GM21515 (cell line): ENCODE measurements around the gene CMTM1.
"Not testable (repeated sequence)": the region's sequence is repeated elsewhere in the genome, so short reads cannot be mapped to it uniquely, and the experiment has no call there.

Source experiments
- ATAC-seq: cut with Tn5 transposase; IDR thresholded peaks from one replicate; pipeline ENCODE4 v1.9.1; 2021; ENCODE audit not compliant: unreplicated experiment

CMTM1 gene

DNA sequence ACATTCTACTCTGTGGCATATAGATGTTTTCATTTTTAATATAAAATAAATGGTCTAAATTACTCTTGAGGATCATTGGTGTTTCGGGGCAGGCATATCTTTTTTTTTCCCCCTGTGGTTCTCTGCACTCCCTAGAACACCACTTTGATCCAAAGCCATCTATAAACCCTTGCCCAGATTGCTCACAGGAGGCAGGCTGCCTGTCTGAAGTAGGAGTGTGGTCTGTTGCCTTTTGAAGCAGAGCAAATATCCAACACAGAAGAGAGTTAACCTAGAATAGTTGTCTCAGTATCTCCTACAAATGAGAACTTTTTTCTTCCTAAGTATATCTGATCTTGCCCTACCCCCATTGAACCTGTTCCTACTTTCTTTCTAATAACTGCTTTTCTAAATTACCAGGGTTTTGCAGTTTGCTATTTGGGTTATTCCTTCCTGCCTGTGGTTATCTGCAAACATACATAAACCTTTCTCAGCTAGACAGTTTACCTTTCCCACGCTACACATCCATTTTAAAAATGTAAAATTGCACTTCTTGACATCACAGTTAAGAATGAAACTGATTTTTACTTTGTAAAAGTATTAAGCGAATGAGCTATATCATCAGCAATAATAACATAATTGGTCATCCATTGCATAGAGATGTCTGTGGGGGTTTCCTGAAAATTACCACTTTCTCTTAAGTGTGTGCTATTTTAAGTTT lies 4.7 kb upstream of the CMTM1 start:
- ATAC-seq = no peak

DNA sequence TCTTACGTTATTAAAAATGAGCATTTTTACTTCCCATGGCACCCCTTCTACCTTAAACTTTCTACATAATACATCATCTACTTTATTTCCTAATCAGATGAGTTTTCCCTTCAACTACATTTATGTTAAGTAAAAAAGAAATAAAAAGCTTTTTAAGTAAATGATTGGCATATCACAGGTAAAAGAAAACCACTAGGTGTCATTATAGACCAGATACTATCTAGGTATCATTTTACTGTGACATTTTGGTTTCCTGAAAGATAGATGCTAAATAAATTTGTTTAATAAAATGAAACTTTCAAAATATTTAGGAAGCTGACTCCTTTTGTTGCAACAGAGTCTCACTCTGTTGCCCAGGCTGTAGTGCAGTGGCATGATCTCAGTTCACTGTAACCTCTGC lies 3.8 kb upstream of the CMTM1 start:
- no peak for ATAC-seq

DNA sequence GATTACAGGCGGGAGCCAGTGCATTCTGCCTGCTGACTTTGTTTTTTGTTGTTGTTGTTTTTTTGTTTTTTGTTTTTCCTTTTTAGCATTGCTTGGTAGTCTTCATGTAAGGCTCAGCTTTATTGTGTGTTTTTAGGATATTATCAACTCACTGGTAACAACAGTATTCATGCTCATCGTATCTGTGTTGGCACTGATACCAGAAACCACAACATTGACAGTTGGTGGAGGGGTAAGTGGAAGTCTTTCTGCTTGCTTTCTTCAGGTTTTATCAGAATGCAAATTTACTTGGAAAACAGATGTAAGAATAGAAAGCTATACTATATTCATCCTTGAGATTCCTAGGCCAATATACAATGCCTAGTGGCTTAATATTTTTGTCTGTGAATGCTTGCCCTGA lies 3.3 kb upstream of the CMTM1 start:
- no peak for ATAC-seq

DNA sequence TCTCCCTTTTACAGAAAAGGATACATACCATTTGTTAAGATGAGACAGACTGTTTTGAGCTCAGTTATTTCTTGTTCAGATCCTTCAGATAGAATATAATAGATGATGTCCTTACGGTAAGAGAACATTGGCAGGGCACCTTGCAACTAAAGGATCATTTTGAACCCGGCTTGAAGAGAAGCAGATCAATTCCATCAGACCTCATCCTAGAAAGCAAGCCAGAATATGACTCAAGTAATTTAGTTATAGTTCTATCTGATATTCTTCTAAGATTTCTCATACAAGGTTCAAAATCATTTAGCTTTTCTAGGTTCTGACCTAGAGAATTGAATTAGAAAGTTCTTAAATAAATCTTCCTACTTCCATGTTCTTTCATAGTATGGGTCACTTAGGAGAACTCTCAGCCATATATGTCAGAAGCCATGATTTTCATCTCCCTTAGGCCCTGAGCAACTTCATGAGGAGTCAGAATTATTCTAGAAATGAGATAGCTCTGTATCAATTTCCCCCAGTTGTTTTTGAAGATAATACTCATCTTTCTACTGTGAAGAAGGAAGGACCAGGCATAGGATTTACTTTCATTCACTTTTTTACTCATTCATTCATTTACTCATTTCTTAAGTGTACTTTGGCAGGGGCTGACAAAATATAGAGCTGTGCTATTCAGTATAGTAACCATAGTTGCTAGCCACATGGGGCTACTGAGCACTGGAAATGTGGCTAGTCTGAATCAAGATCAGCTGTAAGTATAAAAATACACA lies 2.5 kb upstream of the CMTM1 start:
- ATAC-seq = no peak

DNA sequence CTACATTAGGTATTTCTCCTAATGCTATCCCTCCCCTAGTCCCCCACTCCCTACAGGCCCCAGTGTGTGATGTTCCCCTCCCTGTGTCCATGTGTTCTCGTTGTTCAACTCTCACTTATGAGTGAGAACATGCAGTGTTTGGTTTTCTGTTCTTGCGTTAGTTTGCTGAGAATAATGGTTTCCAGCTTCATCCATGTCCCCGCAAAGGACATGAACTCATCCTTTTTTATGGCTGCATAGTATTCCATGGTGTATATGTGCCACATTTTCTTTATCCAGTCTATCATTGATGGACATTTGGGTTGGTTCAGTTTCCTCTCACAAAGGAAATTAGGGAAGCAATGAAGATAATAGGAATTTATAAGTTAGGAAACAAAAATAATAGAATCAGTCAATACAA lies 1.0 kb downstream of the CMTM1 start:
- not testable (repeated sequence) for ATAC-seq

DNA sequence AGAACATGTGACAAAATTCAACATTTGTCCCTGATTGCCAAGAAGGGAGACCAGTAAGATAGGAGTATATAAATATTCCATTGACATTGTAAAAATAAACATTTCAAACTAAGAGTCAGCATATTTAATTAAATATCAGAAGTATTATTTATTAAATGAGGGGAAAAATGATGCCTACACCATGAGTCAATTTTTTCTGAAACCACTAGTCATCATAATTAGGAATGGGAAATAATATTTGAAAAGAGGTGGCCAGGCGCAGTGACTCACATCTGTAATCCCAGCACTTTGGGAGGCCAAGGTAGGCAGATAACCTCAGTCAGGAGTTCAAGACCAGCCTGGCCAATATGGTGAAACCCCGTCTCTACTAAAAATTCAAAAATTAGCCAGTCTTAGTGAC lies 2.1 kb downstream of the CMTM1 start:
- ATAC-seq = no peak

DNA sequence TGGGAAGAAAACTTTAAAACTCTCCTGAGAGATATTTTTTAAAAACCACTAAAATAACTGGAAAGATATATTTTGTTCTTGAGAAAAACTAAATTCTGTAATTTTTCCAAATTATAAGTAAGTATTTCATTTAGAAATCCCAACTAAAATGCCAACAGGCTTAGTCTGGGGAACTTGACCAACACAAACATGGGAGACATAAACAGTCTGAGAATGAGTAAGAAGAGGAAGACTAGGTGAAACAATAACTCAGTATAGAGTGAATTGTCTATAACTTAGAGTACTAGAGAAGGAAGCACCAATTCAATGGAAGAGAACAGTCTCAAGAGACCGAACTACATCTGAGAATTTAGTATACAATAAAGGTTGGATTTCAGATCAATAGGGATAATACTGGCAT lies 2.9 kb downstream of the CMTM1 start:
- ATAC-seq = no peak

DNA sequence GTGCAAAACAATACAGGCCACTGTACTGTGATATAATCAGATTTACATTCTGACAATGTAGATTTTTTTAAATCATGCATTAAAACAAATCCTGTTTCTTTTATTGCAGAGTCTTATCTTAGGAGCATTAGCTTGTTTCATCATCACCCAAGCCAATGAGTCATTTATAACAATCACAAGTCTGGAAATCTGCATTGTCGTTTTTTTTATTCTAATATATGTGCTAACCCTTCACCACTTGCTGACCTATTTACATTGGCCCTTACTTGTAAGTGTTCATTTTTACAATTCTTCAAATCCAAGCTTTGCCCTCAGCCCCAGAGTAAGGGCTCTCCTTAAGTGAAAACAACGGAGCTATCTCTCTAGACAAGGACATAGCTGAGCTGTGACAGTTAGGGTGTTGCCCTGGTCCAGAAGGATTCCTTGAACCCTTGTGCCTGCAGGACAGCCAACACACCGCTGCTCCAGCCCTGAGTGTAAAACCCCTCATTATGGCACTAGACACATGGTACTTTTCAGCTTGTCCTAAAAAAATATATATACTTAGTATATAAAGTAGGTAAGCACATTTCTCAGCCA lies 3.7 kb downstream of the CMTM1 start:
- ATAC-seq = no peak

DNA sequence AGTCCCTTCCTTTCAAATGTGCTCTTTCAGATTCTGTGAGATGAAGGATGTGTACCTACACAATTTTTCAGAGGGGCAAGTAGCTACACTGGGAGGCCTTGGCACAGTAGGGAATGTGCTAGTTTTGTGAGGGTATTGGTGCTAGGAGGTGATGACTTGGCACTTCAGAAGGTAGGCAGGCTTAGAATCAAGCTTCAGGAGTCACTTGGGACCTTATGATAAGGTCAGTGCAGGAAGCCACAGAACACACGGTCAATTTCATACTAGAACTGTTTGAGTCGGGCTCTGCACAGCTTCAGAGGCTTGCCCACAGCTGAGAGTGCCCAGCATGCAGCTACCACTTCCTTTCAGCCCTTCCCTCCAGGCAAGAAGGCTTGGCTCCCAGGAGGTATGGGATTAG lies 6.1 kb downstream of the CMTM1 start:
- no peak for ATAC-seq

DNA sequence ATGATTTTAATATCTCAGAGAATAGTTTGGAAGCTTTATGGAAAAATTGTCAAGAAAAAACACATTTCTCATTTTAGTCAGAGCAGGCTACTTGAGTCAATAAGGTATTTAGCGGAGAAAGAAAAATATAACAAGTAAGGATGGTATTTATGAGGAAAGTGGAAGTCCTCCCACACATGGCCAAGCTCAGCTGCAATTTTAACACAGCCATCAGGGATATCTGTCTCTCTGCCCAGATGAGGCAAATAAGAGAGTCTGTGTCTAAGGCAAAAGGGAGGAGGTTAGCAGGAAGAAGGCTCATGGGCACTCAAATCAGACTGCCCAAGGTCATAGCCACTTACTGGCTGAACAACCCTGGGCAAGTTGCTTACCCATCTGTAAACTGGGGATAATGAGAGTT lies 7.8 kb downstream of the CMTM1 start:
- no peak for ATAC-seq

DNA sequence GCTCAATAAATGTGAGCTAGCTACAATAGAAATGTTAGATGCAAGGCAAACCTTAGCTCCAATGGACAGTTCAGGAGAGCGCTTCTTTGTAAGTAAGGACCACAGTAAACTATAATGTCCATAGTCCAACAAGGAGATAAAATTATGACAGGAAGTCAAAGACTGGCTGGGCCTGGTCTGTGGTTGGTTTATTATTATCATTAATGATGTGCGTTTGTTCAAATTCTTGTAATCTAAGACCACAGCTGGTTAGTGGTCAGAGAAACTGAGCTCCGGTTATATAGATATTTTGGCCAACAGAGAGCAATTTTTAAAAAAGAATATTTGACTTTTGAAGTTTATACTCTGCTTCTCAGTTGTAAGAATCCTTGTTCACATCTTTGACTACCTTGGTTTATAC lies 8.3 kb downstream of the CMTM1 start:
- ATAC-seq = no peak

DNA sequence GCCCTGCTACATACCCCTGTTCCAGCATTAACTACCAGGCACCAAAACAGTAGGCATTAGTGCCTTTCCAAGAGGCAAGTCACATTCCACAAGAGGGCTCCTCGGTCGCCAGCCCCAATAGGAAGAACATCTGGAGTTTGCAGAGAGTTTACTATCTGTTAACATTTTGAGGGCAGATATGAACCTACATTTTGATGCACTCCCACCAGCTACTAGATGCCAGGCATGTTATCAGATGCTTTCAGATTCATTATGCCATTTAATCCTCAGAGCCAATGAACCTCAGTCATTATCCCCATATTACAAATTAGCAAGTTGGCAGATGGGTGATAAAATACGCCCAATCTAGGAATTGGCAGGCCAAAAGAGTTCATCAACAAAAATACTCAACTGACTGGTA lies 8.8 kb downstream of the CMTM1 start:
- no peak for ATAC-seq

DNA sequence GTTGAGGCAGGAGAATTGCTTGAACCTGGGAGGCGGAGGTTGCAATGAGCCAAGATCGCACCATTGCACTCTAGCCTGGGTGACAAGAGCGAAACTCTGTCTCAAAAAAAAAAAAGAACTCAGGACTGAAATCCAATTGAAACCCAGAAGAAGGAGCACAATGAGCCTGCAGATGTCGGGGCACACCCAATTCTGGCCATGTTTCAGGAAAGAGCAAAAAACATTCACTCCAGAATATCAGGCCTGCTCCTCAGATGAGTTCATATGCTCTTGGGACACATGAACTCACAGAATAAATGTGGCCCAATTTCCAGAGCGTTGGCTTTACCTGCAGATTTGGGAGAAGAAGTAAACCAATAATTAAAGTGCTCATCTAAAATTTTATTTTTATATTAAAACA lies 10.1 kb downstream of the CMTM1 start:
- no peak for ATAC-seq

DNA sequence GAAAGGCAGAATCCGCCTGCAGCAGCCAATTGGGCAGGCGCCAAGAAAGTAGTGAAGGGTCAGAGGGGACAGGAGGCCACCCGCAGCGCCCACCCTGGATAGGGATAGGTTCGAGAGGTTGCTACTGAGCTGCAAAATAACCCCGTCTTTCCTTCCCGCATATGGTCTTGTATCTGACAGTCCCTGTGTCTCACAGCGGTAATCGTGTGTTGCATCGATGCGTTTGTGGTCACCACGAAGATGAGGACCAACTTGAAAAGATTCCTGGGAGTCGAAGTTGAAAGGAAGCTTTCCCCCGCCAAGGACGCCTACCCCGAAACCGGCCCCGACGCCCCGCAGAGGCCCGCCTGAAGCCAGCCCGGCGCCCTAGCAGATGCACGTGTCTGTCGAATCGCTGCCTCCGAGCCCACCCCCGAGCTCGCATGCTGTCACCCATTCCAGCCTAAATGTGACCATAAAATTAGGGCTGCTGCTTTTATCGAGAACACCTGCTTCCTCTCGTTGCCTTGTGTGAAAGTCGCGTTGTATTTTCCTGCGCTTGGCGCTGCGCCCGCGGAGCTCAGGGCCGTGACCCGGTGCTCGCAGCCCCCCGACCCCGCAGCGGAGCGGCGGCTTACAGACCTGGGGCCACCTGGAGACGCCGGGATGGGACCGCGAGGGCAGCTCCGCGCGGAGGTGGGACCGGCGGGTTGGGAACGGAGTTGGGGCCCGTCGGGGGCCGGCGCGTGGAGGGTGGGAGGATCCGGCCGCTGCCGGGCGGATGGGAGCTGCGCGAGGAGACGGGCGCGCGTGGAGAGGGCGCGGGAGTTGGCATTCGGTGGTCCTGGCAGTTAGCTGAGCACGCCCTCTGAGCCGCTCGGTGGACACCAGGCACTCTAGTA lies 12.7 kb downstream of the CMTM1 start, which contains the start of gene CMTM2:
CMTM2 (plus strand) TSS at position 813 of the 881 bp plus-strand sequence. CDS start 145 bp downstream, outside the sequence.
- ATAC-seq = no peak

DNA sequence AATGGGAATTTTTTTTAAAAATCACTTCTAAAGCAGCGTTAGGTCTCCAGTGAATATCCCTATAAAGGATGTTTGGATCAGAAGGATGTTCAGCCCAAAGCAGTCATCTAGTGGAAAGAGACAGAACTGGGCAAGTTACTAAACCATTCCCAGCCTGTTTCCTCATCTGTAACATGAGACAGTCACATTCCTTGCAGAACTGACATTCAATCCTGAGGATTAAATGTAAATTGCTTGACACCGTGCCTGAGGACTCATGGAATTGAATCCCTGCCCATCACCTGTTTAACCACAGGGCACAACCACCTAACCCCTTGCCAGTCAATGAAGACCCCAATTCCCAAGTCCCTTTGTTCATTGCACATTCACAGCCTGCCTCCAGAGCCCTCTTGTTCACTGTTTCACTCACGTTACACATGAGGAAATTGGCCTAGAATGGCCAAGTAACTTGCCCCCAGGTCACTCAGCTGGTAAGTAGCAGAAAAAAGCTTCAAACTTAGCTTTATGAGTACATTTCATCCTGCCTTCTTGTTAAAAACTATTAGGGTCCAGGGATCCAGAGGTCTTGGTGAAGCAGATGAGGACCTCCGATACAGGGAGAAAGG lies 14.5 kb downstream of the CMTM1 start:
- ATAC-seq = no peak

DNA sequence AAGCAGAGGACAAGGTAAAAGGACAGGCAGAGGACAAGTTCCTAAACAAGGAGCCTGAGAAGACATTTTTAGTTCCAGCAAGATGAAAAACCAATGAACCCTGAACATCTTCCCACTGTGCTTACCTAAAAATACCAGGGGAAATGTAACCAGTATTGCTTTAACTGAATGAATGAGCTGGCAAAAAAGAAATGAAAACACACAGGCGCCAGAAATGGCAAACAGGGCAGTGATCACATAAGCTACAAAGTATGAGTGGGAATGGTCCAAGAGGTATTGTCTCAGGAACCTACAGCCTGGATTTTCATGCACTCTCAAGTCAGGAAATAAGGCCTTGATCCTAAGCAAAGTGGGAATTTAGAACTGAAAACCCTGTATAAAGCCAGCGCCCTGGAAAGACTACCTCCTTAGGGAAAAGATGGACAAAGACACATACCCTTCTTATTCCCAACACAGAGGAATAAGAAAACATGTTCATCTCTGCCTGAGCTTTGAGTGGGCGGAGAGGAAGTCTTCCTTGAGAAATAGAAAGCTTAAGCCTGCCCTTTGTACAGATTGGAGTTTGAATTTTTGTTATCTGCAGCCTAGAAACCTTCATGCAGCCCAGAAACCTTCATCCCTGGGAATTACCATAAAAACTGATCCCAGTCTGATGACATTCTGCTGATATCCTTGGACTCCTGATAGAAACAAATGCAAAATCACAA lies 15.2 kb downstream of the CMTM1 start:
- ATAC-seq = no peak

DNA sequence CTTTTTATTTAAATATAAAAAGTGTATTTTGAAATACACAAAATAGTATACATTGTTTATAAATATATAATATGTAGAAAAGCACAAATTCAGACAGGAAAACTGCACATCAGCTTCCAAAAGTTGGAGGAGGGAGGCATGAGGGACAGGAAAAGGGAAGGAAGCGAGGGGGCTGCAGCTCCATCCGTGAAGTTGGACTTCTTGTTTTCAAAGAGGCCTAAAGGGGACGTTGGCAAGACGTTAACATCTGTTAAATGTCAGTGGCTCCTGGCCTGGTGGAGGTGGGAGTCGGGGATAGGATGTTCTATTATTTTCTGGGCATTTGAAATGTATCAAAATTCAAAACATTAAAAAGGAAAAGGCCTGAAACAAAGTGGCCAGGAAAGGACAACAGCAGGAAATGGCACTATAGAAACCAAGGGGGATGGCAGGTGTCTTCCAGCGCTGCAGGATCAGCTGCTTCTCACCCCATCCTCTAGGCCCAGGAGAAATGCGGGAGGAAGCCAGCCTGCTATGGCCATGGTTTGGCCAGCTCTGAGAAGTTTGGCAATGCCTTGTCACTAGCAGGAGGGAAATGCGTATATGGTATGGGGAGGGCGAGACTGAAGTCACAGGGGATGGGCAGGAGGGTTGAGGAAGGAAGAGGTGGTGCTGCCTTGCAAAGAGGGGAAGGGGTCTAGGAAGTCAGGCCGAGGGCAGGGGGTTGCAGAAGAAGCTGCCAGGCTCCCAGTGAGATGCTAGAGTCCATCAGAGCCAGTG lies 19.4 kb downstream of the CMTM1 start:
- no peak for ATAC-seq

DNA sequence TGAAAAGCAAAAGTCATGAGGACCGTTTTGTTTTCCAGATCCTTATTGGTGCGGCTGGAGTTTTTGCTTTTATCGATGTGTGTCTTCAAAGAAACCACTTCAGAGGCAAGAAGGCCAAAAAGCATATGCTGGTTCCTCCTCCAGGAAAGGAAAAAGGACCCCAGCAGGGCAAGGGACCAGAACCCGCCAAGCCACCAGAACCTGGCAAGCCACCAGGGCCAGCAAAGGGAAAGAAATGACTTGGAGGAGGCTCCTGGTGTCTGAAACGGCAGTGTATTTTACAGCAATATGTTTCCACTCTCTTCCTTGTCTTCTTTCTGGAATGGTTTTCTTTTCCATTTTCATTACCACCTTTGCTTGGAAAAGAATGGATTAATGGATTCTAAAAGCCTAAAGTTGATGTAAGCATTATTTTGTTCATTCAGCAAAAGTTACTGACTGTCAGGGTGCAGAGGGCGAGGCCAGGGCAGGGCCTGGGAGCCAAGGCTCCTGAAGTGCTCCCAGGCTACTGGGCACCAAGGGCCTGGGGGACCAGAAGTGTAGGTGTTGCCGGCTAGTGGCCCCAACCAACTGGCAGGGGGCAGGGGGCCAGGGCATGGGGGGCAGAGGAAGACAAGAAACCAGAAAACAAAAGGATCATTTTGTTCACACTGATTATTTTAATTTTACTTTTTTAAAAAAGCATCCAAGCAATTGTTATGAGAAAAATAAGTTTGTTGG lies 21.8 kb downstream of the CMTM1 start:
- ATAC-seq = no peak
